A549 (cell line): ENCODE data around the gene ZNF639. TPM values are rescaled to one million over a fixed set of nuclear protein-coding genes. Genes with fewer than 3 reads are reported as not detected.
"Not testable (repeated sequence)": the region's sequence is repeated elsewhere in the genome, so short reads cannot be mapped to it uniquely, and the experiment has no call there.

Experiments used
- ATAC-seq, 2 experiments: fragments of 200-7000 bp in 1 of 2; fragments of >200 bp in 1 of 2; cut with Nextera tagmentation in 1 of 2; cut with Tn5 transposase in 1 of 2; 3 replicates each; pipeline versions ENCODE4 v1.8.0 to v1.9.1; 2018 to 2020; ENCODE audit warnings: mild to moderate bottlenecking in 1 of 2, moderate library complexity in 1 of 2
- CTCF ChIA-PET: fragments of 300-600 bp; sonication (Branson Sonifier 250); formaldehyde crosslinking; extraction: SDS; loops from one replicate; lab custom pipeline; 2021; ENCODE audit warnings: antibody characterized with exemption, inconsistent platforms; lab: Yijun Ruan, JAX
- POLR2A ChIA-PET: fragments of 350-600 bp; formaldehyde crosslinking; extraction: SDS; loops from one replicate; lab custom pipeline; 2021; ENCODE audit warnings: antibody characterized with exemption, inconsistent platforms; lab: Yijun Ruan, JAX
- DNase-seq, 2 experiments: peaks; one replicate each; pipeline versions ENCODE4 v3.0.0 to v3.0.0-alpha.2; 2011 to 2016; ENCODE audit warnings: low read depth in 1 of 2, low spot score in 1 of 2
- FAIRE-seq: peaks from 2 replicates; lab custom pipeline; 2011; peaks lifted over from hg19 to GRCh38; lab: Jason Lieb, UNC
- H3K27ac ChIP-seq, 2 experiments: fragments of >200 bp; sonication (Bioruptor Twin); formaldehyde crosslinking; 3 replicates each; pipeline ENCODE4 v1.5.1; 2016 to 2017
- H3K4me1 ChIP-seq: fragments of >200 bp; sonication (Bioruptor Twin); formaldehyde crosslinking; 3 replicates; pipeline ENCODE4 v1.6.1; 2016
- H3K4me2 ChIP-seq: fragments of >200 bp; sonication (Bioruptor Twin); formaldehyde crosslinking; 3 replicates; pipeline ENCODE4 v1.6.1; 2016
- H3K4me3 ChIP-seq: fragments of >200 bp; sonication (Bioruptor Twin); formaldehyde crosslinking; 3 replicates; pipeline ENCODE4 v1.5.1; 2016
- H3K9me3 ChIP-seq: fragments of >200 bp; sonication (Bioruptor Twin); formaldehyde crosslinking; 3 replicates; pipeline ENCODE4 v1.6.1; 2016
- CBX8 ChIP-seq: fragments of 200-600 bp; sonication (generic); IDR thresholded peaks from 2 replicates; pipeline ENCODE4 v1.6.1; 2016
- CEBPB ChIP-seq, 2 experiments: fragments of >200 bp in 1 of 2; sonication (Bioruptor Twin) in 1 of 2; formaldehyde crosslinking in 1 of 2; IDR thresholded peaks; 2 replicates each; pipeline ENCODE4 v1.6.1; 2012 to 2016
- EHF ChIP-seq: fragments of 250-450 bp; sonication (Bioruptor Pico); IDR thresholded peaks from 2 replicates; pipeline ENCODE4 v1.5.0; 2020; ENCODE audit warnings: mild to moderate bottlenecking
- ESRRA ChIP-seq: fragments of 150-350 bp; IDR thresholded peaks from 2 replicates; pipeline ENCODE4 v1.6.1; 2014; ENCODE audit warnings: mild to moderate bottlenecking, low read length, borderline replicate concordance
- FOSB ChIP-seq: fragments of 250-450 bp; sonication (Bioruptor Pico); IDR thresholded peaks from 2 replicates; pipeline ENCODE4 v1.5.0; 2020; ENCODE audit warnings: mild to moderate bottlenecking, moderate library complexity
- FOXS1 ChIP-seq: fragments of 250-450 bp; sonication (Bioruptor Pico); IDR thresholded peaks from 2 replicates; pipeline ENCODE4 v1.5.0; 2020; ENCODE audit warnings: mild to moderate bottlenecking, moderate library complexity
- GATA3 ChIP-seq: IDR thresholded peaks from 2 replicates; pipeline ENCODE4 v1.6.1; 2012; ENCODE audit warnings: borderline replicate concordance
- HDAC2 ChIP-seq: fragments of 200-600 bp; sonication (generic); IDR thresholded peaks from 2 replicates; pipeline ENCODE4 v1.6.1; 2016
- HOXA7 ChIP-seq: fragments of 250-450 bp; sonication (Bioruptor Pico); IDR thresholded peaks from 2 replicates; pipeline ENCODE4 v1.5.0; 2020; ENCODE audit warnings: mild to moderate bottlenecking, moderate library complexity
- HOXB13 ChIP-seq: fragments of 250-450 bp; sonication (Bioruptor Pico); IDR thresholded peaks from 2 replicates; pipeline ENCODE4 v1.5.0; 2020; ENCODE audit warnings: low read depth, mild to moderate bottlenecking, moderate library complexity
- MAFK ChIP-seq: fragments of 450-650 bp; IDR thresholded peaks from 2 replicates; pipeline ENCODE4 v1.6.1; 2014; ENCODE audit not compliant: partially characterized antibody
- NR3C1 ChIP-seq: fragments of >200 bp; sonication (Bioruptor Twin); formaldehyde crosslinking; IDR thresholded peaks from 3 replicates; pipeline ENCODE4 v1.6.1; 2017
- PHF8 ChIP-seq: fragments of 200-600 bp; sonication (generic); IDR thresholded peaks from 2 replicates; pipeline ENCODE4 v1.6.1; 2016; ENCODE audit warnings: low read depth, mild to moderate bottlenecking, antibody characterized with exemption, moderate library complexity, borderline replicate concordance
- RARB ChIP-seq: fragments of 250-450 bp; sonication (Bioruptor Pico); IDR thresholded peaks from 2 replicates; pipeline ENCODE4 v1.8.0; 2021; ENCODE audit warnings: mild to moderate bottlenecking, moderate library complexity
- RFX5 ChIP-seq: fragments of 450-650 bp; IDR thresholded peaks from 2 replicates; pipeline ENCODE4 v1.7.1; 2014; ENCODE audit warnings: antibody characterized with exemption, mild to moderate bottlenecking, moderate library complexity
- SREBF2 ChIP-seq: fragments of 450-650 bp; IDR thresholded peaks from 2 replicates; pipeline ENCODE4 v1.6.1; 2014; ENCODE audit warnings: mild to moderate bottlenecking, moderate library complexity
- ZC3H11A ChIP-seq: fragments of 450-650 bp; IDR thresholded peaks from 2 replicates; pipeline ENCODE4 v1.6.1; 2014; ENCODE audit warnings: antibody characterized with exemption, mild to moderate bottlenecking
- ZSCAN20 ChIP-seq: fragments of 250-450 bp; sonication (Bioruptor Pico); IDR thresholded peaks from 2 replicates; pipeline ENCODE4 v1.8.0; 2022; ENCODE audit warnings: mild to moderate bottlenecking, moderate library complexity
- WGBS: methylation state at CpG from one replicate; pipeline ENCODE4 v1.1.6; 2017; ENCODE audit errors: missing lambda C conversion rate; 5-methylcytosine and 5-hydroxymethylcytosine counted together
- polyA plus RNA-seq, 4 experiments: library from polyadenylated mRNA; depleted of rRNA in 3 of 4; stranded (reverse); fragments of >200 nt; fragmentation: RNase III in 1 of 4; extraction: RNeasy Plus Mini Kit Qiagen cat#74134 plus additional on column Dnase treatment in 1 of 4; gene quantifications; 2 replicates in 3 of 4; 3 replicates in 1 of 4; pipeline ENCODE4 v1.2.3, GENCODE V29; 2011 to 2017
- TF ChIP-seq, protein P1 (sequence below): IDR thresholded peaks from 2 replicates; pipeline ENCODE4 v1.6.1; 2012
- TF ChIP-seq, protein P2 (sequence below): fragments of 450-650 bp; IDR thresholded peaks from 2 replicates; pipeline ENCODE4 v1.6.1; 2014; ENCODE audit warnings: antibody characterized with exemption
- TF ChIP-seq, protein P3 (sequence below): fragments of >200 bp; sonication (Bioruptor Twin); formaldehyde crosslinking; IDR thresholded peaks from 3 replicates; pipeline ENCODE4 v1.5.1; 2016
- TF ChIP-seq, protein P4 (sequence below): fragments of 250-450 bp; sonication (Bioruptor Pico); IDR thresholded peaks from 2 replicates; pipeline ENCODE4 v1.5.0; 2021; ENCODE audit warnings: mild to moderate bottlenecking, moderate library complexity, borderline replicate concordance

ZNF639 gene
- polyA plus RNA-seq, 2 of the 4 experiments (the other 2 are of a cell fraction) = 18.9 to 19.0 TPM

DNA sequence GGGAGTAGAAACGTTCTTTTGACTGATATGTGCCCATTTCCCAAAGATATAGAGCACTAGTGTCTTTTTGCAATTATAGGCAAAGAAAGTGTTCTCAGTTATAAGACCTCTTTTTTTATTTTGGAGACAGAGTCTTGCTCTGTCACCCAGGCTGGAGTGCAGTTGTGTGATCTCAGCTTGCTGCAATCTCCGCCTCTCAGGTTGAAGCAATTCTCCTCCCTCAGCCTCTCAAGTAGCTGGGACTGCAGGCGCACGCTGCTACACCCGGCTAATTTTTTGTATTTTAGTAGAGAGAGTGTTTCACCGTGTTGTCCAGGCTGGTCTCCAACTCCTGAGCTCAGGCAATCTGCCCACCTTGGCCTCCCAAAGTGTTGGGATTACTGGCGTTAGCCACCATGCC, 20.7 kb upstream of the ZNF639 start:
- WGBS = 63% methylated on average over 7 of the region's 7 CpGs
- CTCF ChIA-PET = interaction anchor here (0.8 to 1.4 kb wide), 2 partner anchors 15 kb away, joined by 3 to 4 read pairs; no protein-coding TSS in a partner anchor

DNA sequence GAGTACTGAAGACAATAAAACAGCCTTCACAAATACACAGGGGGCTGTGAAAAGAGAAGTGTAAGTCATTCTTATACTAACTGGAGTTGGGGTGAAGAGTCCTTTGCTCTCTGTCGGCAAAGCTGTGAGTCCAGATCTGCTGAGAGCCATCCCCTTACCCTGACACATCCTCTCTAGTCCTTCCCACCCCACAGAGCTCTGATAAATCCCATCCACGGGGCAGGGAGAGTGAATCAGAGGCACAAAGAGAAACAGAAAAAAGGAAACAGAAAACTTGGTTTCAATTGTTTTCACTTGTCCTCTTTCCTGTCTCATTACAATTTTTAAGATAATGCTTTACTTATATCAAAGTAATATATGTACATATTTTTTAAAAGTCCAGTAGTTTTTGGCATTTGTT, 18.2 kb upstream of the ZNF639 start:
- 10% methylated on average over 2 of the region's 2 CpGs for WGBS
- H3K9me3 ChIP-seq = no peaks in the 10 kb centered on the region
- no peak overlapping the region for H3K4me3 ChIP-seq
- no peak overlapping the region for H3K27ac ChIP-seq
- ATAC-seq (peak in 1 of 2 experiments; percentile 39; a peak in 2 of 6 replicates), DNase-seq (no peak), FAIRE-seq (no peak)
- ChIA-PET POLR2A (no interaction called here), CTCF (no interaction called here)
- no peaks in the 10 kb centered on the region for H3K4me1 ChIP-seq
- H3K4me2 ChIP-seq = no peak overlapping the region
- TF ChIP-seq FOXS1 (CRISPR knock-in tag) (no peak), ESRRA (no peak), RFX5 (no peak), EHF (CRISPR knock-in tag) (no peak), FOSB (CRISPR knock-in tag) (no peak), HDAC2 (no peak)
- TF ChIP-seq, protein P1, sequence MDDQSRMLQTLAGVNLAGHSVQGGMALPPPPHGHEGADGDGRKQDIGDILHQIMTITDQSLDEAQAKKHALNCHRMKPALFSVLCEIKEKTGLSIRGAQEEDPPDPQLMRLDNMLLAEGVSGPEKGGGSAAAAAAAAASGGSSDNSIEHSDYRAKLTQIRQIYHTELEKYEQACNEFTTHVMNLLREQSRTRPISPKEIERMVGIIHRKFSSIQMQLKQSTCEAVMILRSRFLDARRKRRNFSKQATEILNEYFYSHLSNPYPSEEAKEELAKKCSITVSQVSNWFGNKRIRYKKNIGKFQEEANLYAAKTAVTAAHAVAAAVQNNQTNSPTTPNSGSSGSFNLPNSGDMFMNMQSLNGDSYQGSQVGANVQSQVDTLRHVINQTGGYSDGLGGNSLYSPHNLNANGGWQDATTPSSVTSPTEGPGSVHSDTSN = no peak
- TF ChIP-seq, protein P2, sequence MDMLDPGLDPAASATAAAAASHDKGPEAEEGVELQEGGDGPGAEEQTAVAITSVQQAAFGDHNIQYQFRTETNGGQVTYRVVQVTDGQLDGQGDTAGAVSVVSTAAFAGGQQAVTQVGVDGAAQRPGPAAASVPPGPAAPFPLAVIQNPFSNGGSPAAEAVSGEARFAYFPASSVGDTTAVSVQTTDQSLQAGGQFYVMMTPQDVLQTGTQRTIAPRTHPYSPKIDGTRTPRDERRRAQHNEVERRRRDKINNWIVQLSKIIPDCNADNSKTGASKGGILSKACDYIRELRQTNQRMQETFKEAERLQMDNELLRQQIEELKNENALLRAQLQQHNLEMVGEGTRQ = no peak

More for the DNA sequence above, 20.7 kb upstream of the ZNF639 start:
- POLR2A ChIA-PET = no interaction called here
- no peak for DNase-seq
- TF ChIP-seq ZSCAN20 (CRISPR knock-in tag) (no peak), HOXA7 (CRISPR knock-in tag) (no peak), FOSB (CRISPR knock-in tag) (no peak), ZC3H11A (no peak), HDAC2 (no peak), HOXB13 (CRISPR knock-in tag) (no peak), RARB (CRISPR knock-in tag) (no peak), SREBF2 (no peak), RFX5 (no peak), MAFK (no peak), ESRRA (no peak), GATA3 (no peak), CEBPB (IDR thresholded peaks at IDR 0.05) (no peak), PHF8 (no peak), CBX8 (no peak), NR3C1 (no peak)
- TF ChIP-seq, protein P3, sequence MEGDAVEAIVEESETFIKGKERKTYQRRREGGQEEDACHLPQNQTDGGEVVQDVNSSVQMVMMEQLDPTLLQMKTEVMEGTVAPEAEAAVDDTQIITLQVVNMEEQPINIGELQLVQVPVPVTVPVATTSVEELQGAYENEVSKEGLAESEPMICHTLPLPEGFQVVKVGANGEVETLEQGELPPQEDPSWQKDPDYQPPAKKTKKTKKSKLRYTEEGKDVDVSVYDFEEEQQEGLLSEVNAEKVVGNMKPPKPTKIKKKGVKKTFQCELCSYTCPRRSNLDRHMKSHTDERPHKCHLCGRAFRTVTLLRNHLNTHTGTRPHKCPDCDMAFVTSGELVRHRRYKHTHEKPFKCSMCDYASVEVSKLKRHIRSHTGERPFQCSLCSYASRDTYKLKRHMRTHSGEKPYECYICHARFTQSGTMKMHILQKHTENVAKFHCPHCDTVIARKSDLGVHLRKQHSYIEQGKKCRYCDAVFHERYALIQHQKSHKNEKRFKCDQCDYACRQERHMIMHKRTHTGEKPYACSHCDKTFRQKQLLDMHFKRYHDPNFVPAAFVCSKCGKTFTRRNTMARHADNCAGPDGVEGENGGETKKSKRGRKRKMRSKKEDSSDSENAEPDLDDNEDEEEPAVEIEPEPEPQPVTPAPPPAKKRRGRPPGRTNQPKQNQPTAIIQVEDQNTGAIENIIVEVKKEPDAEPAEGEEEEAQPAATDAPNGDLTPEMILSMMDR = no peak
- TF ChIP-seq, protein P4, sequence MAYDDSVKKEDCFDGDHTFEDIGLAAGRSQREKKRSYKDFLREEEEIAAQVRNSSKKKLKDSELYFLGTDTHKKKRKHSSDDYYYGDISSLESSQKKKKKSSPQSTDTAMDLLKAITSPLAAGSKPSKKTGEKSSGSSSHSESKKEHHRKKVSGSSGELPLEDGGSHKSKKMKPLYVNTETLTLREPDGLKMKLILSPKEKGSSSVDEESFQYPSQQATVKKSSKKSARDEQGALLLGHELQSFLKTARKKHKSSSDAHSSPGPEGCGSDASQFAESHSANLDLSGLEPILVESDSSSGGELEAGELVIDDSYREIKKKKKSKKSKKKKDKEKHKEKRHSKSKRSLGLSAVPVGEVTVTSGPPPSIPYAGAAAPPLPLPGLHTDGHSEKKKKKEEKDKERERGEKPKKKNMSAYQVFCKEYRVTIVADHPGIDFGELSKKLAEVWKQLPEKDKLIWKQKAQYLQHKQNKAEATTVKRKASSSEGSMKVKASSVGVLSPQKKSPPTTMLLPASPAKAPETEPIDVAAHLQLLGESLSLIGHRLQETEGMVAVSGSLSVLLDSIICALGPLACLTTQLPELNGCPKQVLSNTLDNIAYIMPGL (CRISPR knock-in tag) = no peak
- TF ChIP-seq, protein P1 = no peak
- Histone ChIP-seq H3K27ac (no peak overlapping the region), H3K4me1 (no peaks in the 10 kb centered on the region), H3K4me2 (no peak overlapping the region), H3K4me3 (no peak overlapping the region), H3K9me3 (no peaks in the 10 kb centered on the region)
- no peak for FAIRE-seq
- ATAC-seq = no peak

DNA sequence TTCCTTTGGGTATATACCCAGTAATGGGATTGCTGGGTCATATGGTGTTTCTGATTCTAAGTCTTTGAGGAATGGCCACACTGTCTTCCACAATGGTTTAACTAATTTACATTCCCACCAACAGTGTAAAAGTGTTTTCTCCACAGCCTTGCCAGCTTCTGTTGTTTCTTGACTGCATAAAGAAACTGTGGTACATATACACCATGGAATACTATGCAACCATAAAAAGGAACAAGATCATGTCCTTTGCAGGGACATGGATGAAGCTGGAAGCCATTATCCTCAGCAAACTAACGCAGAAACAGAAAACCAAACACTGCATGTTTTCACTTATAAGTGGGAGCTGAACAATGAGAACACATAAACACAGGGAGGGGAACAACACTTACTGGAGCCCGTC, 15.5 kb upstream of the ZNF639 start:
- not testable (repeated sequence) for FAIRE-seq
- 52% methylated on average over 2 of the region's 2 CpGs for WGBS

More for the DNA sequence above, 15.5 kb upstream of the ZNF639 start:
- H3K4me2 ChIP-seq, DNase-seq, H3K4me3 ChIP-seq, H3K27ac ChIP-seq, ATAC-seq, H3K9me3 ChIP-seq, H3K4me1 ChIP-seq, POLR2A ChIA-PET: not testable (repeated sequence)
- CTCF ChIA-PET = interaction anchor here (0.8 to 1.3 kb wide), 3 partner anchors 8 to 292 kb away, joined by 3 read pairs; no protein-coding TSS in a partner anchor
